GM12892 (cell line): ENCODE data around the gene NEURL1.

Experiments used
- DNase-seq: peaks from one replicate; pipeline ENCODE4 v3.0.0; 2011; ENCODE audit not compliant: insufficient read length
- FAIRE-seq: peaks from 2 replicates; lab custom pipeline; 2011; peaks lifted over from hg19 to GRCh38; lab: Jason Lieb, UNC
- POLR2A ChIP-seq: IDR thresholded peaks from 2 replicates; pipeline ENCODE4 v1.6.1; 2011; ENCODE audit warnings: low read depth, low read length, control low read depth
- POLR2AphosphoS5 ChIP-seq: IDR thresholded peaks from 2 replicates; pipeline ENCODE4 v1.6.1; 2011; ENCODE audit warnings: low read depth, low read length, control low read depth
- TAF1 ChIP-seq: IDR thresholded peaks from 2 replicates; pipeline ENCODE4 v1.6.1; 2011; ENCODE audit warnings: low read depth, mild to moderate bottlenecking, control low read depth, low read length, borderline replicate concordance

The NEURL1 gene

GRCh38 chr10:103487410-103487708, 6.1 kb upstream of the NEURL1 start:
- TF ChIP-seq TAF1 (no peak), POLR2AphosphoS5 (no peak), POLR2A (no peak)
- DNase-seq (no peak), FAIRE-seq (no peak)

DNA sequence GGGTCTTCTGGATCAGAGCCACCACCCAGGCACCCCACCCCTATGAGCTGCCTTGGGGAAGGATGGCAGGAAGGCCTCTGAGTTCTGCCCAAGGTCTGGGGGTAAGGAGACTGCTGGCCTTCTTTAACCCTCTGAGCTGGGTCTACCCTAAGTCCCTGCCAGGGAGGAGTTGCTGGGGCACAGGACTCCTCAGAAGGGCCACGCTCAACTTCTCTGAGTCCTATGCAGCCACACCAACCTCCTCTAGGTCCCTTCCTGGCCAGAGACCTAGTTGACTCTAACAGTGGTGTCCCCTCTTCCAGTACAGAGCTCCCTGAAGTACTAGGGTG, 2.6 kb upstream of the NEURL1 start:
- TF ChIP-seq TAF1 = no peak
- TF ChIP-seq POLR2AphosphoS5 = no peak
- TF ChIP-seq POLR2A = no peak
- DNase-seq (no peak), FAIRE-seq (no peak)

- DNase-seq (no peak), FAIRE-seq (no peak)
- TF ChIP-seq POLR2AphosphoS5 (no peak), POLR2A (no peak), TAF1 (no peak)
These were observed 1.7 kb upstream of the NEURL1 start for GRCh38 chr10:103491729-103492364.

GRCh38 chr10:103492655-103493261, 747 bp upstream of the NEURL1 start:
- DNase-seq (no peak), FAIRE-seq (peak; percentile 68)
- no peak for TF ChIP-seq POLR2AphosphoS5
- no peak for TF ChIP-seq TAF1
- TF ChIP-seq POLR2A = no peak

DNA sequence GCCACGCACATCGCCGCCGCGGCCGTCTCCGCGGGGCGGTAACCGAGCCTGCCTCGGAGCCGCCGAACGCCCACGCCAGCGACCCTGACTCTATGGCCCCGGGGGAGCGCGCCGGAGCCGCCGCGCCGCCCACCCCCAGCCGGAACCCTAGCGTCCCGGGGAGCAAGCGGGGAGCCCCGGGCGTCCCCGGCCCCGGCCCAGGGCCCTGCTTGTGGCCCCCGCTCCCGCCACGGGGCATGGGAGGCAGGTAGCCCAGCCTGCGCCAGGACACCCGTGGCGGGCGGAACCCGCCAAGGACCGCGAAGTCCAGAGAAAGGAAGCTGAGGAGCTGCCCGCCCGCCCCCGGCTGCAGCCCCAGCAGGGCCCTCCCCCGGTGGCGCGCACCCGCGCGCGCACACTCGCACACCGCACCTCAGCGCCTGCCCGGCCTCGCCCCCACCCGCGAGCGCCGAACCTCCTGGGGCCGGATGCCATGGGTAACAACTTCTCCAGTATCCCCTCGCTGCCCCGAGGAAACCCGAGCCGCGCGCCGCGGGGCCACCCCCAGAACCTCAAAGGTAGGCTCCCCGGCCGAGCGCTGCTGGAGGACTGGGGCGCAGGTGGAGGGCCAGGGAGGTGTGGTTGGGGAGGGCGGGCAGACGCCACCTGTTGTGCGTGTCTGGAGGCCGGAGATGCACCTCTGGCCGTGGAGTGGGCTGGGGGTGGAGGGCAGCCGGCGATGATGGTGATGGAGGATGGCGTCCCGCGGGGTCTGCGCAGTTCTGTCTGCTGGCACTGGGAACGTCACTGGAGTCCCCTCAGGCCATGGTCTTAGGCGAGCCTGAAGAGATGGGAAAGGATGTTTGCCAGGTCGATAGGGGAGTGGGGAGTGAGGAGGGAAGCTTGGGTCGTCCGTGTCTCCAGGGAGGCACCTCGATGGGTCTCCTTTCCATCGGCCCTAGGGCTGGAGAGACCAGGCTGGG, 692 bp downstream of the NEURL1 start:
- DNase-seq (peak; percentile 44), FAIRE-seq (peak; percentile 30)
- TF ChIP-seq TAF1 = no peak

- no peak for DNase-seq
- TF ChIP-seq POLR2A (no peak), POLR2AphosphoS5 (no peak), TAF1 (no peak)
- peak; percentile 42 for FAIRE-seq
These were observed 1.8 kb downstream of the NEURL1 start for GRCh38 chr10:103495321-103495720.

DNA sequence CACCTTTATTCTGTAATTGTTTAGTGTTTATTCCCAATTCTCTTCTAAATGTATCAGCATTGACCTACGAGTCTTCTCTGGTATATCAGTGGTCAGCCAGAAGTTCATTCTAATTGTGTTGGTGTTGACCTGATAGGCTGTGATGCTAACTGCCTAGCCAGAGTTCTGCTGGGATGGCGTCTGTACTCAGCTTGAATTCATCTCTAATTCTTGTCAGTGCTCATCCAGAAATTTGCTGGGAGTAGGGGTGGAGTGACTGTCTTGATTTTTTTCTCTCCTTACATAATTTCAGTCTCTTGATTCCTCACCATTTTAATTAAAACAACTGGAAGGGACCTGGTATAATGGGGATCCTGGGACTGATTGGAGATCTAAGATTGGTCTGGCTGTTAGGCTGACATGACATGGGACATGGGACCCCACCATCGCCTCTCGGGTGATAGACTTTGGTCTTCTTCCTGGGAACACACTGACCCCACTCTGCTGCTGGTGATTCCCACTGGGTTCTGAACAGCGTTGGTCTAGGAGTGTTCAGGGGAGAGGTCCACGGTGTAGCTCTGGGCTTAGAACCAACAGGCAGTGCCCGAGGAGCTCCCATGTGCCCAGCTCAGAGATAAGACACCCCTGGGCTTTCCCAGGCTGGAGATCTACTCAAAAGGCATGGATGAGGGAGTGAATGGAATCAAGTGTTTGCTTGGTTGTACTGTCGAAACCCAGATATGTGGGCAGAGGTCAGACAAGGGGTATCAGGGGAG, 3.8 kb downstream of the NEURL1 start:
- DNase-seq (no peak), FAIRE-seq (no peak)
- TF ChIP-seq POLR2AphosphoS5 (no peak), POLR2A (no peak), TAF1 (no peak)

DNA sequence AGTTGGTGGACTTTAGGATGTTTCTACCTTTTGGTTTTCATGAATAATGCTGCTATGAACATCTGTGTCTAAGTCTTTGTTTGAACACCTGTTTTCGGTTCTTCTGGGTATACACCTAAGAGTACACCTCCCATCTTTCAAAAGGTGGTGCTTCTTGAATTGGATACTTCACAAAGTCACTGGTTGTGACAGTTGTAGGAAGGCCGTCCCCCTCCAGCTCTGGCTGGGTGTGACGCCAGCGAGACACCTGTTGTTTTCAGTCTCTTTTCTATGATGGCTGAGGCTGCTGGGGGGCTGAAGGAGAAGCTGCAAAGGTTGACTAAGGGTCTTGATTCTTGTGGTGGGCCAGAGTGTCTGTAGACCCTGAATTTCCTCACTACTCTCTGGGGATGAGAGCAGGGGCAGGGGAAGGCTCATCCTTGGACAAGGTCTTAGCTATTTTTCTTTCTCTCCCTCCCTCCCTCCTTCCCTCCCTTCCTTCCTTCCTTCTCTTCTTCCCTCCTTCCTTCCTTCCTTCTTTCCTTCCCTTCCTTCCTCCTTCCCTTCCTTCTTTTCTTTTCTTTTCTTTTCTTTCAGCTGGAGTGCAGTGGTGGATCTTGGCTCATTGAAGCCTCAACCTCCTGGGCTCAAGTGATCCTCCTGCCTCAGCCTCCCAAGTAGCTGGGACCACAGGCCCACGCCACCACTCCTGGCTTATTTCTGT, 5.6 kb downstream of the NEURL1 start:
- DNase-seq (no peak), FAIRE-seq (peak; percentile 5)
- TF ChIP-seq POLR2A = no peak
- TF ChIP-seq POLR2AphosphoS5 = no peak
- TF ChIP-seq TAF1 = no peak

DNA sequence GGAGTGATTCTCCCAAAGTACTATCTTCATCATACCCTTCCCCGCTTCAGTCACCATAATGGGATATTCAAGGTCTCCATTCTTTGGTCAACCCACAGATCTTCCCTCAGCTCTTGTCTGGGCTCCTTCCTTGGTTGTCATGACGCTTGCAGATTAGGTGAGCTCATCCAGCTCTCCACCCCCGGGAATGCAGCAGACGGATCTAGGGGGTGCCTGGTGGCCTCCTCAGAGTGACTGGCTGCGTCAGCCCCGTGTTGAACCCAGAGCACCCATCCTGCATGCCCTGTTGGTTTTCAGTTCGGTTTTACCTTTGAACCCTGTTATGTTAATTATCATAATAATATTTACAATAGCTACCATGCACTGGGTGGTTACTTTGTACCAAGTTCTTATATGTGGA, 6.4 kb downstream of the NEURL1 start:
- DNase-seq (no peak), FAIRE-seq (no peak)
- TF ChIP-seq TAF1 (no peak), POLR2A (no peak), POLR2AphosphoS5 (no peak)

DNA sequence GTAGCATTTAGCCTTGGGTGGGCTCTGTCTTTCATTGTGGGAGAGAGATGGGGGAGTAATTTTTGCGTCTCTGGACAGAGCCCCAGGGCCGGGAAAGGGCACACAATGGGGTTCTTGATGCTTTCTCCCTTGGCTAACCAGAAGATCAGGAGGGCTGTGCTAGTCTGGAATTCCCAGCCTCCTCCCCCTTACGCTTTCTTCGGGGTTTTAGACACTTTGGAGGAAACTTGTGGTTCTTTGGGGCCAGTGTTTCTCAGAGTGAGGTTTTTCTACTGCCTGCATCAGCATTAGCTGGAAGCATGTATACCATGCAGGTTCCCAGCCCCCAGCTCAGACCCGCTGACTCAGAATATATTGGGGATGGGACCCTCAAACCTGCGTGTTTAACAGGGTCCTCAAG, 7.0 kb downstream of the NEURL1 start:
- no peak for FAIRE-seq
- DNase-seq = no peak
- TF ChIP-seq POLR2AphosphoS5 (no peak), POLR2A (no peak), TAF1 (no peak)
